DMS114 treated with DMSO at 0.1 percent for 48 hours (cell line): ENCODE results near the gene KL.

Experiments
- DNase-seq: peaks from one replicate; lab custom pipeline; 2025; ENCODE audit not compliant: unreplicated experiment; lab: John Stamatoyannopoulos, UW

KL gene

GRCh38 chr13:33016414-33017322 is at the start of gene KL:
Gene KL, plus strand, starts transcription at chr13:33016423. Its CDS starts 18 bp downstream, at chr13:33016441.
- DNase-seq = no peak

- DNase-seq = no peak
These were observed 48.5 kb upstream of the KL start for GRCh38 chr13:32967584-32968182.

- no peak for DNase-seq
These were observed 47.9 kb upstream of the KL start for GRCh38 chr13:32968316-32968715.

GRCh38 chr13:32968793-32969192 is 47.4 kb upstream of the KL start:
- no peak for DNase-seq

GRCh38 chr13:32969516-32969941 is 46.7 kb upstream of the KL start:
- no peak for DNase-seq

GRCh38 chr13:32976056-32976805 is 40.0 kb upstream of the KL start:
- no peak for DNase-seq

- no peak for DNase-seq
These were observed 39.3 kb upstream of the KL start for GRCh38 chr13:32976912-32977311.

- DNase-seq = no peak
These were observed 38.9 kb upstream of the KL start for GRCh38 chr13:32977321-32977720.

GRCh38 chr13:32978278-32978677 is 37.9 kb upstream of the KL start:
- DNase-seq = no peak

GRCh38 chr13:32983058-32983457 is 33.2 kb upstream of the KL start:
- DNase-seq = no peak

GRCh38 chr13:32984857-32985626 is 31.2 kb upstream of the KL start:
- DNase-seq = no peak

- DNase-seq = no peak
These were observed 29.7 kb upstream of the KL start for GRCh38 chr13:32986552-32986951.

GRCh38 chr13:32987462-32987861 is 28.8 kb upstream of the KL start:
- no peak for DNase-seq

GRCh38 chr13:32988608-32989289 is 27.5 kb upstream of the KL start:
- DNase-seq = no peak

GRCh38 chr13:32989290-32989667 is 26.9 kb upstream of the KL start:
- no peak for DNase-seq

GRCh38 chr13:32989942-32990341 is 26.3 kb upstream of the KL start:
- DNase-seq = no peak

- DNase-seq = no peak
These were observed 23.1 kb upstream of the KL start for GRCh38 chr13:32993145-32993544.

GRCh38 chr13:32997399-32997798 is 18.8 kb upstream of the KL start:
- DNase-seq = no peak

GRCh38 chr13:32998966-32999365 is 17.3 kb upstream of the KL start:
- DNase-seq = no peak

- no peak for DNase-seq
These were observed 15.9 kb upstream of the KL start for GRCh38 chr13:33000365-33000764.
